ENCODE data around the gene PCDHB7. TPM values are rescaled to one million over a fixed set of nuclear protein-coding genes. Genes with fewer than 3 reads are reported as not detected.
"Not testable (repeated sequence)": the region's sequence is repeated elsewhere in the genome, so short reads cannot be mapped to it uniquely, and the experiment has no call there.

PCDHB7 gene
- total and polyA plus RNA-seq, 2 experiments from 2014 or later: 0.51 to 0.65 TPM

GRCh38 chr5:141192110-141192725 lies 19.8 kb downstream of the PCDHB7 start, which contains the start of gene PCDHB10:
TSS of gene PCDHB10 (plus strand) at chr5:141192353. CDS start at chr5:141192553, 200 bp downstream.
- no peaks in the 10 kb centered on the region for H3F3A ChIP-seq (ENCODE audit: insufficient read depth)
- WGBS, 2 experiments (ENCODE audit: low coverage in 1 of 2, low lambda C conversion rate in 2 of 2, missing lambda C conversion rate in 2 of 2): 2 to 3% methylated on average over 10 of the region's 10 CpGs
- H3K9me2 ChIP-seq (ENCODE audit: insufficient read depth): no peaks in the 10 kb centered on the region
- DNase-seq: peak; percentile 54
- no peaks in the 10 kb centered on the region for H3K4me1 ChIP-seq (ENCODE audit: insufficient read depth)
- peaks cover 8% of the 10 kb centered on the region for H3K9me3 ChIP-seq (ENCODE audit: low read depth)
- H3K36me3 ChIP-seq (ENCODE audit: low read depth): no peaks in the 10 kb centered on the region
- H3K4me3 ChIP-seq: peak within 1 kb of the TSS; percentile 49; the same call in 1 of the 2 replicates
- no peak within 1 kb of the TSS for H3K27ac ChIP-seq
- H3K27me3 ChIP-seq (replicated peaks; ENCODE audit: insufficient read depth): no peaks in the 10 kb centered on the region
- H3K79me2 ChIP-seq (ENCODE audit: insufficient read depth): no peaks in the 10 kb centered on the region
- peak within 1 kb of the TSS; percentile 52 for H3K4me2 ChIP-seq (ENCODE audit: unreplicated experiment)
- no peak within 1 kb of the TSS for H3K9ac ChIP-seq
- in situ Hi-C loops (cut with MboI): no loop called here
- H4K20me1 ChIP-seq (ENCODE audit: insufficient read depth): no peaks in the 10 kb centered on the region
- TF ChIP-seq EZH2phosphoT487 (IDR thresholded peaks at IDR 0.05; ENCODE audit: insufficient read depth, low read depth): no peak
- no peak for TF ChIP-seq EZH2 (IDR thresholded peaks at IDR 0.05; ENCODE audit: insufficient read depth, poor library complexity, severe bottlenecking)
- no peak within 1 kb of the TSS for H2AFZ ChIP-seq

GRCh38 chr5:141194332-141194731 lies 21.9 kb downstream of the PCDHB7 start:
- H3K27me3 ChIP-seq (replicated peaks; ENCODE audit: insufficient read depth); in situ Hi-C loops (cut with MboI): not testable (repeated sequence)

GRCh38 chr5:141196363-141196762 lies 23.9 kb downstream of the PCDHB7 start:
- no peak overlapping the region for H3K4me2 ChIP-seq (ENCODE audit: unreplicated experiment)
- H2AFZ ChIP-seq: no peak overlapping the region
- H3K9me2 ChIP-seq (ENCODE audit: insufficient read depth): no peaks in the 10 kb centered on the region
- TF ChIP-seq EZH2 (IDR thresholded peaks at IDR 0.05; ENCODE audit: insufficient read depth, poor library complexity, severe bottlenecking) (no peak), EZH2phosphoT487 (IDR thresholded peaks at IDR 0.05; ENCODE audit: insufficient read depth, low read depth) (no peak)
- H3F3A ChIP-seq (ENCODE audit: insufficient read depth): no peaks in the 10 kb centered on the region
- H3K27ac ChIP-seq: no peak overlapping the region
- no peaks in the 10 kb centered on the region for H3K4me1 ChIP-seq (ENCODE audit: insufficient read depth)
- no peak overlapping the region for H3K9ac ChIP-seq
- no peaks in the 10 kb centered on the region for H3K36me3 ChIP-seq (ENCODE audit: low read depth)
- H3K4me3 ChIP-seq: no peak overlapping the region
- WGBS, 2 experiments (ENCODE audit: low coverage in 1 of 2, low lambda C conversion rate in 2 of 2, missing lambda C conversion rate in 2 of 2): 3 to 7% methylated on average over 3 of the region's 3 CpGs
- H4K20me1 ChIP-seq (ENCODE audit: insufficient read depth): no peaks in the 10 kb centered on the region
- no peak for DNase-seq
- peaks cover 8% of the 10 kb centered on the region for H3K9me3 ChIP-seq (ENCODE audit: low read depth)
- no peaks in the 10 kb centered on the region for H3K79me2 ChIP-seq (ENCODE audit: insufficient read depth)
- no peaks in the 10 kb centered on the region for H3K27me3 ChIP-seq (replicated peaks; ENCODE audit: insufficient read depth)
- in situ Hi-C loops (cut with MboI): no loop called here

More at GRCh38 chr5:141194332-141194731, 21.9 kb downstream of the PCDHB7 start:
- not testable (repeated sequence) for H3K9me2 ChIP-seq (ENCODE audit: insufficient read depth); H4K20me1 ChIP-seq (ENCODE audit: insufficient read depth); H2AFZ ChIP-seq; DNase-seq; H3K4me2 ChIP-seq (ENCODE audit: unreplicated experiment); H3K4me3 ChIP-seq; H3K79me2 ChIP-seq (ENCODE audit: insufficient read depth); H3K4me1 ChIP-seq (ENCODE audit: insufficient read depth); H3K36me3 ChIP-seq (ENCODE audit: low read depth); H3K9ac ChIP-seq; H3F3A ChIP-seq (ENCODE audit: insufficient read depth); H3K9me3 ChIP-seq (ENCODE audit: low read depth); H3K27ac ChIP-seq
- WGBS, 2 experiments (ENCODE audit: low coverage in 1 of 2, low lambda C conversion rate in 2 of 2, missing lambda C conversion rate in 2 of 2): 34% methylated on average over 4 to 6 of the region's 37 CpGs

- TF ChIP-seq EZH2 (IDR thresholded peaks at IDR 0.05; ENCODE audit: insufficient read depth, poor library complexity, severe bottlenecking) (no peak), EZH2phosphoT487 (IDR thresholded peaks at IDR 0.05; ENCODE audit: insufficient read depth, low read depth) (no peak)
- Histone ChIP-seq H3K36me3 (ENCODE audit: low read depth) (no peaks in the 10 kb centered on the region), H3K27me3 (replicated peaks; ENCODE audit: insufficient read depth) (no peaks in the 10 kb centered on the region), H3K9ac (no peak within 1 kb of the TSS; the same call in 1 of the 2 replicates), H3F3A (ENCODE audit: insufficient read depth) (no peaks in the 10 kb centered on the region), H3K27ac (no peak within 1 kb of the TSS), H3K4me2 (ENCODE audit: unreplicated experiment) (peak within 1 kb of the TSS; percentile 52), H2AFZ (peak within 1 kb of the TSS; percentile 70), H3K9me2 (ENCODE audit: insufficient read depth) (no peaks in the 10 kb centered on the region), H3K4me1 (ENCODE audit: insufficient read depth) (no peaks in the 10 kb centered on the region), H3K9me3 (ENCODE audit: low read depth) (peaks cover 8% of the 10 kb centered on the region), H3K79me2 (ENCODE audit: insufficient read depth) (no peaks in the 10 kb centered on the region), H3K4me3 (peak within 1 kb of the TSS; percentile 63), H4K20me1 (ENCODE audit: insufficient read depth) (no peaks in the 10 kb centered on the region)
- in situ Hi-C loops (cut with MboI): no loop called here
- 14 to 16% methylated on average over 21 of the region's 21 CpGs for WGBS, 2 experiments (ENCODE audit: low coverage in 1 of 2, low lambda C conversion rate in 2 of 2, missing lambda C conversion rate in 2 of 2)
- peak; percentile 48 for DNase-seq
Observed at GRCh38 chr5:141199359-141200235, 27.2 kb downstream of the PCDHB7 start, which contains the start of gene PCDHB11. TSS of gene PCDHB11 (plus strand) at chr5:141199627. CDS start at chr5:141199775, 148 bp downstream.

- H3K9me3 ChIP-seq (ENCODE audit: low read depth); H3F3A ChIP-seq (ENCODE audit: insufficient read depth); H3K4me2 ChIP-seq (ENCODE audit: unreplicated experiment); H3K9ac ChIP-seq; H3K9me2 ChIP-seq (ENCODE audit: insufficient read depth); H4K20me1 ChIP-seq (ENCODE audit: insufficient read depth); H3K4me3 ChIP-seq; H2AFZ ChIP-seq; H3K27ac ChIP-seq; DNase-seq; H3K79me2 ChIP-seq (ENCODE audit: insufficient read depth); H3K4me1 ChIP-seq (ENCODE audit: insufficient read depth); H3K36me3 ChIP-seq (ENCODE audit: low read depth); H3K27me3 ChIP-seq (replicated peaks; ENCODE audit: insufficient read depth); in situ Hi-C loops (cut with MboI): not testable (repeated sequence)
- 46 to 48% methylated on average over 22 to 25 of the region's 38 CpGs for WGBS, 2 experiments (ENCODE audit: low coverage in 1 of 2, low lambda C conversion rate in 2 of 2, missing lambda C conversion rate in 2 of 2)
Observed at GRCh38 chr5:141201126-141201525, 28.7 kb downstream of the PCDHB7 start.

- in situ Hi-C loops (cut with MboI): not testable (repeated sequence)
Observed at GRCh38 chr5:141201646-141202045, 29.2 kb downstream of the PCDHB7 start.

More at GRCh38 chr5:141201646-141202045, 29.2 kb downstream of the PCDHB7 start:
- not testable (repeated sequence) for H3K36me3 ChIP-seq (ENCODE audit: low read depth); H2AFZ ChIP-seq; H3K9ac ChIP-seq; H3K79me2 ChIP-seq (ENCODE audit: insufficient read depth); H3K4me2 ChIP-seq (ENCODE audit: unreplicated experiment); H3K27ac ChIP-seq; H3K9me2 ChIP-seq (ENCODE audit: insufficient read depth); H3F3A ChIP-seq (ENCODE audit: insufficient read depth); H3K4me3 ChIP-seq; H3K27me3 ChIP-seq (replicated peaks; ENCODE audit: insufficient read depth); H4K20me1 ChIP-seq (ENCODE audit: insufficient read depth); H3K9me3 ChIP-seq (ENCODE audit: low read depth); H3K4me1 ChIP-seq (ENCODE audit: insufficient read depth); DNase-seq
- WGBS, 2 experiments (ENCODE audit: low coverage in 1 of 2, low lambda C conversion rate in 2 of 2, missing lambda C conversion rate in 2 of 2): 19 to 37% methylated on average over 12 to 28 of the region's 35 CpGs

All from GM23248 (cell line).